Sciatic nerve (tissue), 2 donors: ENCODE measurements around the gene AGO3. TPM values are rescaled to one million over a fixed set of nuclear protein-coding genes. Genes with fewer than 3 reads are reported as not detected.
"Not testable (repeated sequence)": the region's sequence is repeated elsewhere in the genome, so short reads cannot be mapped to it uniquely, and the experiment has no call there.

Experiments
- ATAC-seq: fragments of 200-7000 bp; cut with Tn5 transposase; one replicate; pipeline ENCODE4 v1.9.1; 2020; ENCODE audit warnings: mild to moderate bottlenecking, moderate library complexity
- DNase-seq: peaks from one replicate; pipeline ENCODE4 v3.0.0-alpha.2; 2020; ENCODE audit warnings: low spot score
- intact Hi-C: fragments of 100-400 bp; cut with DNase I; formaldehyde crosslinking; loops from one replicate; pipeline ENCODE4 v1.14.2; 2022
- total RNA-seq: library from RNA; stranded (reverse); fragmentation: NEBNext Ultra II Directional; extraction: Animal tissue kit (Norgen Biotek cat#: 25700); gene quantifications from one replicate; pipeline ENCODE4 v1.2.1, GENCODE V29; 2021
- donor health status: DM: no; HTN: no; CAD: no.
- donor health status: DM: no; HTN: no; CAD: no.

AGO3 gene
- total RNA-seq, 1 donor from 2014 or later: 55.1 TPM

- DNase-seq: no peak
- ATAC-seq: no peak
- intact Hi-C loops: no loop called here
These were observed 40.7 kb downstream of the AGO3 start for GRCh38 chr1:35971601-35972000.

DNA sequence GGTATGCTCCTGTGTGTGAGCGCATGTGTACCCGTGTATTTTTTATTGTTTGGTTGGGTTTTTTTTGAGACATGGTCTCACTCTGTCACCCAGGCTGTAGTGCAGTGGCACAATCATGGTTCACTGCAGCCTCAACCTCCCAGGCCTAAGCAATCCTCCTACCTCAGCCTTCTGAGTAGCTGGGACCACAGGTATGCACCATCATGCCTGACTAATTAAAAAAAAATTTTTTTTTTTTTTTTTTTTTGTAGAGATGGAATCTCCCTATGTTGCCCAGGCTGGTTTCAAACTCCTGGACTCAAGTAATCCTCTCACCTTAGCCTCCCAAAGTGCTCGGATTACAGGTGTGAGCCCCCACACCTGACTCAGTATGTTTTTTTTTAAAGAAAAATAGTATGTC is 41.7 kb downstream of the AGO3 start:
- ATAC-seq, intact Hi-C loops, DNase-seq: not testable (repeated sequence)

DNA sequence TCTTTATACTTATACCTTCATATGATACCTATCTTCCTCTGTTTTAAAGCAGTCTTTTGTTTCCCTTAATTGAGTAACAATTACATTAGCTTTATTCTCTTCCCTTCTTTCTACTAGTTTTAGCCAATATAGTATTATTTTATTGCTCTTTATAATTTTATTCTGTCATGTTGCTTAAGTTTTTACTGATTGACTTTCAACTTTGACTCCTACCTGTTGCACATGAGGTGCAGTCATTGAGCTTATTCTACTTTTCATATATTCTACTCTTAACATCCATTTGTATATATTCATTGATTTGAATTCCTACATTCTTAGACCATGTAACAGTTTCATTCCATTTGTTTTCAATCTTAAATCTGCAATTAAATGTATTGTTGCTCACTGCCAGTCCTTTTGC is 49.2 kb downstream of the AGO3 start:
- DNase-seq (no peak), ATAC-seq (no peak)
- intact Hi-C loops: no loop called here

DNA sequence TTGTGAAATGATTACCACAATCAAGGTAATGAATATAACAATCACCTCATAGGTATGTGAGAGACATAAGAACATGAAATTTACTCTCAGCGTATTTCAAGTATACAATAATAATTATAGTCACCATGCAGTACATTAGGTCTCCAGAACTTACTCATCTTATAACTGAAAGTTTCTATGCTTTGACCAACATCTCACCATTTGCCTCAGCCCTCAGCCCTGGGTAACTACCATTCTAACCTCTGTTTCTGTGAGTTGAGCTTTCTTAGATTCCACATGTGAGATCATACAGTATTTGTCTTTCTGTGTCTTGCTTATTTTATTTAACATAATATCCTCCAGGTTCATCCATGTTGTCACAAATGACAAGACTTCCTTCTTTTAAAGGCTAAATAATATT is 57.3 kb downstream of the AGO3 start:
- ATAC-seq (no peak), DNase-seq (no peak)
- intact Hi-C loops: no loop called here

- intact Hi-C loops: no loop called here
- DNase-seq (no peak), ATAC-seq (no peak)
These were observed 76.1 kb downstream of the AGO3 start for GRCh38 chr1:36006941-36007500.

DNA sequence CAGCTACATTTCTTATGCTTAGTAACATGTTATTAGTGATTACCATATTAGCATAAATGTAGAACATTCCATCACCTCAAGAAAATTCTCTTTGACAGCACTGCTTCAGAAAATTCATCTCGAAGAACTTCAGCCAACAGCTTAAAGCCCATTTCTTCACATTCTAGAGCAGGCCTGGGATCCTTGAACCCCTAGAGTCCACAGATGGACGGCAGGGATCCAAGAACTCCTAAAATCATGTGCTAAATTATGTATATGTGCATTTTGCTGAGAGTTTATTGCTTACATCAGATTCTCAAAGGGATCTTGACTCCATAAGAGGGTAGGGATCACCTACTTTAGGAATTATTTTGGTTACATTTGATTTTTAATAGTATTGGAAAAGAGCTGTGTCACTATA is 76.8 kb downstream of the AGO3 start:
- intact Hi-C loops: no loop called here
- no peak for DNase-seq
- ATAC-seq: no peak

- ATAC-seq: no peak
- intact Hi-C loops: no loop called here
- DNase-seq: no peak
These were observed 77.8 kb downstream of the AGO3 start for GRCh38 chr1:36008546-36009197.

DNA sequence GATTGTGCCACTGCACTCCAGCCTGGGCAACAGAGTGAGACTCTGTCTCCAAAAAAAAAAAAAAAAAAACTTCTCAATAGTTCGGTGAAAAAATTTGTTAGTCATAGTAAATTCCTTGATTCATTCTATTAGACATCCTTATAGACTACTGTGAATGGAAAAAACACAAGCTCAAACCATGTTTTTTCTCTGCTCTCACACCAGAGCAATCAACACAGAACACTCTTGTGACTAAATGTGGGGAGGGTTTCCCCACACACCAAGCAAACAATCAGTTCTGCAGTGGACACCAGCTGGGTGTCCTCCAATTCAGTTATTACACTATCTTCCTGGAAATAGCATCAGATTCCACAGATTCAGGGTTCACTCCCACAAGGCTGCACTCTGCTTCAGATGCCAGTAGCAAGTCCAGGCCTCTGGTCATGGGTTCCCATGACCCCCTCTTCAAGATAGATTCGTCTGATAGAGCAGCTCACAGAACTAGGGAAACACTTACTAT is 83.9 kb downstream of the AGO3 start:
- DNase-seq (no peak), ATAC-seq (no peak)
- intact Hi-C loops: no loop called here

GRCh38 chr1:36016686-36017085 is 85.8 kb downstream of the AGO3 start:
- DNase-seq (no peak), ATAC-seq (no peak)
- intact Hi-C loops: no loop called here

DNA sequence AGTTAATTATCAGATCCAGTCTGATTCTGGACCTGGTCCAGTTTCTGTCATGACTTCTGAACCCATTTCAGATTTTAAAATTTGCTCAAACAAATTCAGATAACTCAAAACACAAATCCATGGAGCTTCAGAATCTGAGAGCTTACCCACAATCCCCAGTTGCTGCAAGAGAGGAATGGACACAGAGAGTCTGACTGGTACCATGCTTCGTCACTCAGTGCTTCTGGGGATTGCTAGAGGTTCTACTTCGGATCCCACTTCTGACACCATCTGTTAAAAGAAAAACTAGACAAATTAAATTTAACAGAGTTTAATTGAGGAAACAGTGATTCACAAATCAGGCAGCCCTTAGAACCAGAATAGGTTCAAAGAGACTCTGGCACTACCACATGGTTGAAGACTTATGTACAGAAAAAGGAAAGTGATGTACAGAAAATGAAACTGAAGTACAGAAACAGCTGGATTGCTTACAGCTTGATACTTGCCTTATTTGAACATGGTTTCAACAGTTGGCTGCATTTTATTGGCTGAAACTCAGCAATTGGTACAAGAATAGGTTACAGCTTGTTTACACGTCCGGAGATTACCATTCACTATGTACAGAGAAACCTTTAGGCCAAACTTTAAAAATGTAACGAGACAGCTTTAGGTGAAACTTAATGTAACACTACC is 92.3 kb downstream of the AGO3 start:
- ATAC-seq (no peak), DNase-seq (no peak)
- intact Hi-C loops: no loop called here

DNA sequence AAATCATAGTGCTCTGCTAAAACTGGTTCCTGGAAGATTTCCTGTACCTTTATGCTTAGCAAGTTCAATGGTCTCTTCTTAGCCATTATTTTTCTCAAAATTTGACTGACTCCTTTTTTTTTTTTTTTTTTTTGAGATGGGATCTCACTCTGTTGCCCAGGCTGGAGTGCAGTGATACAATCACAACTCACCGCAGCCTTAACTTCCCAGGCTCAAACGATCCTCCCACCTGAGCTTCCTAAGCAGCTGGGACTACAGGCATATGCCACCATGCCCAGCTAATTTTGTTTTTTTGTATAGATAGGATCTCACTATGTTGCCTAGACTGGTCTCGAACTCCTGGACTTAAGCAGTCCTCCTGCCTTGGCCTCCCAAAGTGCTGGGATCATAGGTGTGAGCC is 93.1 kb downstream of the AGO3 start:
- DNase-seq, intact Hi-C loops, ATAC-seq: not testable (repeated sequence)

- intact Hi-C loops: no loop called here
- ATAC-seq (no peak), DNase-seq (no peak)
These were observed 93.9 kb downstream of the AGO3 start for GRCh38 chr1:36024847-36025246.

DNA sequence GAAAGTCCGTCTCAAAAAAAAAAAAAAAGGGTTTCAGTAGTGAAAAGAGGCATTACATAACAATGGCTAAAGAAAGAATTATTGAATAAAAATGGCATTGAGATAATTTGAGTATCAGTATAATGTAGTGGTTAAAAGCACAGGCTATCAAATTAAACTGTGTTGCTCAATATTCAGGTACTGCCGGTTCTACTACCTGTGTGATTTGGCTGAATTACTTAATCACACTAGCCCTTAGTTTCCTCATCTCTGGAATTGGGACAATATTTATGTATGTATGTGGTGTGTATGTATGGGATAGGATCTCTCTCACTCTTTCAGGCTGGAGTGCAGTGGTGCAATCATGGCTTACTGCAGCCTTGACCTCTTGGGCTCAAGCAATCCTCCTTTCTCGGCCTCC is 96.9 kb downstream of the AGO3 start:
- intact Hi-C loops: no loop called here
- no peak for ATAC-seq
- no peak for DNase-seq

DNA sequence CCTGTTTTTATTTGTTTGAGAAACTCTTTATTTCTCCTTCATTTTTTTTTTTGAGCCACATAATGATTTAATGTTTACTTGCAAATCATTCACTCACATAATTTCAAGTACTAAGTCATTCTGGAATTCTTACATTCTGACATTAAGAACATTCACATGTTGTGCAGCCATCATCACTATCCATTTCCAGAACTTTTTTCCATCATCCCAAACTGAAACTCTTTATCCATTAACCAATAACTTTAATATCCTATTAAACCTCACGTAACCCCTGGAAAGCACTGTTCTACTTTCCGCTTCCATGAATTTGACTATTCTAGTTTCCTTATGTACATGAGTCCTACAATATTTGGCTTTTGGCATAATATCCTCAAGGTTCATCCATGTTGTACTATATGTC is 100.5 kb downstream of the AGO3 start:
- intact Hi-C loops: no loop called here
- ATAC-seq (no peak), DNase-seq (no peak)

DNA sequence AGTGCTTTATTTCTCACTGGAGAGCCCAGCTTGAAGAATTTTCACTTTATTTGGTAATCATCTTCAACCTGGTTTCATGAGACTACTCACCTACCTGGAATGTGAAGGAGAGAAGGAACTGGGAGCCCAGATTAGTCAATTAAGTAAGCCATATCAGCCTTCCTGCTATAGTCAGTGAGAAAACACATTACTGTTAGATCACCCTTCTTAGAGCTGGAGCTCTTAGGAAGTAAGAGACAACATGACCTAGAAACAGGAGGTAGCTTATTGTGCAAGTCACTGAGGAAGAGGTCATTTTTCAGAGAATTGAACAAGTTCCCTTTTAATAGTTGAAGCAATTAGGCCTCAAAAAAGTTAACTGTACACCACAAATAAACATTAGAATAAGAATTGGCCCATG is 103.8 kb downstream of the AGO3 start:
- intact Hi-C loops: no loop called here
- DNase-seq: no peak
- no peak for ATAC-seq

GRCh38 chr1:36035154-36035553 is 104.2 kb downstream of the AGO3 start:
- intact Hi-C loops: no loop called here
- no peak for ATAC-seq

GRCh38 chr1:36040238-36040637 is 109.3 kb downstream of the AGO3 start:
- ATAC-seq: no peak
- DNase-seq: no peak
- intact Hi-C loops: no loop called here

More at GRCh38 chr1:36035154-36035553, 104.2 kb downstream of the AGO3 start:
- DNase-seq: no peak

DNA sequence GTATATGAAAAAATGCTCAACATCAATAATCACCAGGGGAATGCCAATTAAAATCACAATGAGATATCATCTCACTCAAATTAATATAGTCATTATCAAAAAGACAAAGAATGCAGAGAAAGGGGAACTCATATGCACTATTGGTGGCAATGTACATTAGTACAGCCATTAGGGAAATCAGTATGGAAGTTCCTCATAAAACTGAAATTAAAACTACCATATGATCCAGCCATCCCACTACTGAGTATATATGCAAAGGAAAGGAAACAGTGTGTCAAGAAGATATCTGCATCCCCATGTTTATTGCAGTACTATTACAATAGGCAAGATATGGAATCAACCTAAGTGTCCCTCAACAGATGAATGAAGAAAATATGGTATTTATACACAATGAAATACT is 120.9 kb downstream of the AGO3 start:
- ATAC-seq: no peak
- intact Hi-C loops: no loop called here
- DNase-seq: no peak

- DNase-seq (no peak), ATAC-seq (no peak)
- intact Hi-C loops: no loop called here
These were observed 123.1 kb downstream of the AGO3 start for GRCh38 chr1:36053978-36054377.

DNA sequence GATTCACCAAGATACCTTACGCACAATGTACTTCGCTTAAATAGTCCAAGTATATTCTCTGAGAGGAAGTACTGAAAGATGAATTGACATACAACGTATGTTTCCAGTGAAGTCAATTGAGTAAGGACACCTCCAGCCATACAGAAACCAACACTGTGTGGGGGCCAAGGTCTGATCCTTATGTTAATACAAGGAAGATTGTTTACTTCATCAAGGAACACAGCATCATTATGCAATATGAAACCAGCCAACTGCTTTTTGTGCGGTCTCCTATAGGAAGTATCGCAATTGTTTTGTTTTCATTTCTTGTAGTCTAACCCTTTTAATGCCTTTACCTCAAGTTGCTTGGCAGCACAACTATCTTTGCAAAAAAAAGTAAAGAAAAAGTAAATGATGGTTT is 124.8 kb downstream of the AGO3 start:
- no peak for DNase-seq
- ATAC-seq: no peak
- intact Hi-C loops: no loop called here

DNA sequence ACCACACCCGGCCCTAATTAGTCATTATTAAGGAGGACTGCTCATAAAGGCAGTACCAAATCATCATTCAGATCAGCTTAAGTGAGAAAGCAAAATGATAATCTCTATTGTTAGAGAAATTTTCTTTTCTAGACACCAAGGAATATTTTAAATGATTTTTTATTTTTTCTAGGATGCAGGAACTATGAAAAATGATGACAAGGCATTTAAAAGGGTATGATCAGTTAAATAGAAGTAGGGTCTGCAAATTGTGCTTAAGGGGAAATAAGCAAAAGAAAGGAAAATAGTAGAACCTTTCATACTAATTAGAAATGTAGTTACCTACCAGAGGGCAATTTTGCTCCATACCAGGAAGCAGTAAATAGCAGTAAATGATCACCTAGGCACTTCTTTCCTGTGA is 131.4 kb downstream of the AGO3 start:
- DNase-seq (no peak), ATAC-seq (no peak)
- intact Hi-C loops: no loop called here
